HFFc6 (cell line): ENCODE results near the gene ZNF618. TPM values are rescaled to one million over a fixed set of nuclear protein-coding genes. Genes with fewer than 3 reads are reported as not detected.

Experiments used
- DNase-seq: peaks from one replicate; pipeline ENCODE4 v3.0.0-alpha.2; 2018
- H3K27ac Mint-ChIP-seq: 2 replicates; pipeline ENCODE4 v1.8.0; 2020; ENCODE audit warnings: mild to moderate bottlenecking, mixed read lengths
- H3K27me3 Mint-ChIP-seq: 2 replicates; pipeline ENCODE4 v1.8.0; 2021; ENCODE audit warnings: mild to moderate bottlenecking, moderate library complexity, mixed read lengths; ENCODE audit not compliant: insufficient read depth
- H3K36me3 Mint-ChIP-seq: 2 replicates; pipeline ENCODE4 v1.8.0; 2021; ENCODE audit warnings: low read depth, mixed read lengths
- H3K4me1 Mint-ChIP-seq: 2 replicates; pipeline ENCODE4 v1.8.0; 2020; ENCODE audit warnings: low read depth, mixed read lengths
- H3K4me3 Mint-ChIP-seq: 2 replicates; pipeline ENCODE4 v1.8.0; 2020; ENCODE audit warnings: mild to moderate bottlenecking, moderate library complexity, mixed read lengths
- H3K9me3 Mint-ChIP-seq: 2 replicates; pipeline ENCODE4 v1.8.0; 2020; ENCODE audit warnings: mild to moderate bottlenecking, mixed read lengths
- CTCF ChIP-seq: fragments of 200-600 bp; sonication (generic); IDR thresholded peaks from 2 replicates; pipeline ENCODE4 v1.5.0; 2021; ENCODE audit warnings: antibody characterized with exemption, mild to moderate bottlenecking
- total RNA-seq, 6 experiments: library from RNA; stranded (reverse); fragmentation: NEBNext Ultra II Directional; extraction: Animal tissue kit (Norgen Biotek cat#: 25700); gene quantifications; 2 replicates in 1 of 6; 3 replicates in 5 of 6; pipeline ENCODE4 v1.2.3, GENCODE V29; 2021

The ZNF618 gene
- total RNA-seq, 6 experiments from 2014 or later, result 9.4 to 13.6 (median 11.5) TPM

DNA sequence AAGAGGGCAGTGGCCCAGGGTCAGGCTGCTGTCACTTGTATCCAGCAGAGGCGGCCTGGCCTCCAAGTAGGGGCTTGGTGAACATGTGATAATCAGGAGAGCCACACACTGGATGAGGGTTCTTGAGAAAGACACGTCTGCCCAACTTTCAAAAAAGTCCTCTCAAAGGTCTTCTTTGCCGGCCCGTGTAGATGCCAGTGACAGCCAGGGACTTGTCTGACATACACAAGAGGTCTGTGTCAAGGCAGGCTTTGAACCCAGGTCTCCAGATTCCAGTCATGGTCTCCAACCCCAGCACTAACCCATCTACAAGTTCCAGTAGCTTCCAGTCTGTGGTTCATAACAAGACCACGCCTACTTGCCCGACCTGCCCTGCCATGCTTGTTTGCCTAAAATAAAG, 209.9 kb downstream of the ZNF618 start:
- no peak for TF ChIP-seq CTCF
- Mint-ChIP-seq H3K4me3 (no peak overlapping the region), H3K9me3 (no peaks in the 10 kb centered on the region), H3K27me3 (peaks cover 15% of the 10 kb centered on the region), H3K27ac (no peak overlapping the region), H3K4me1 (peaks cover 10% of the 10 kb centered on the region; the same call in 1 of the 2 replicates), H3K36me3 (no peaks in the 10 kb centered on the region)
- DNase-seq, result no peak

- Mint-ChIP-seq H3K27me3 (peaks cover 15% of the 10 kb centered on the region), H3K4me1 (peaks cover 10% of the 10 kb centered on the region; the same call in 1 of the 2 replicates), H3K4me3 (no peak overlapping the region), H3K27ac (no peak overlapping the region), H3K36me3 (no peaks in the 10 kb centered on the region), H3K9me3 (no peaks in the 10 kb centered on the region)
- DNase-seq, result no peak
- TF ChIP-seq CTCF, result no peak
Observed at GRCh38 chr9:114086607-114087006, 210.5 kb downstream of the ZNF618 start.

DNA sequence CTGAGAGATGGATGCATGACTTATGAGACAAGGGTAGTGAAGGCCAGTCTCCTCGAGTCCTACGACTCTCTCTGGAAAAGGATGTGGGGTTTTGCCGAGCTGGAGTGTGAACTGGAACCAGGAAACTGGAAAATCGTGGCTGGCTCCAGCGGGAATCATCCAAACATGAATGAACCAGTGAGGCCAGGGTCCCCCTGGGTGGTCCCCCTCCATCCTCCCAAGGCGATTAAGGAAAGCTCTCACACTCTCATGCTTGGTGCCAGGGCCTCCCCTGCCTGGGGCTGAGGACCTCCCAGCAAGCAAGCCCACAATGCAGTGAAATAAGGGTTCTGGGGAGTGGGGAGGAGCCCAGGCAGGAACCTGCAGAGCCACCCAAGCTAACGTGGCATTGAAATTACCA, 211.6 kb downstream of the ZNF618 start:
- H3K4me1 Mint-ChIP-seq, result peaks cover 7% of the 10 kb centered on the region; the same call in 1 of the 2 replicates
- no peak overlapping the region for H3K27ac Mint-ChIP-seq
- H3K4me3 Mint-ChIP-seq, result no peak overlapping the region
- peaks cover 16% of the 10 kb centered on the region for H3K27me3 Mint-ChIP-seq
- TF ChIP-seq CTCF, result no peak
- no peaks in the 10 kb centered on the region for H3K36me3 Mint-ChIP-seq
- DNase-seq, result no peak
- H3K9me3 Mint-ChIP-seq, result no peaks in the 10 kb centered on the region

GRCh38 chr9:114088571-114089170, 212.6 kb downstream of the ZNF618 start:
- DNase-seq, result no peak
- Mint-ChIP-seq H3K4me1 (peaks cover 5% of the 10 kb centered on the region; the same call in 1 of the 2 replicates), H3K27ac (no peak overlapping the region), H3K36me3 (no peaks in the 10 kb centered on the region), H3K4me3 (no peak overlapping the region), H3K27me3 (peaks cover 23% of the 10 kb centered on the region), H3K9me3 (no peaks in the 10 kb centered on the region)
- TF ChIP-seq CTCF, result no peak

- no peak overlapping the region for H3K27ac Mint-ChIP-seq
- no peak overlapping the region for H3K4me3 Mint-ChIP-seq
- H3K27me3 Mint-ChIP-seq, result peaks cover 23% of the 10 kb centered on the region
- no peaks in the 10 kb centered on the region for H3K36me3 Mint-ChIP-seq
- no peak for DNase-seq
- TF ChIP-seq CTCF, result no peak
- H3K9me3 Mint-ChIP-seq, result no peaks in the 10 kb centered on the region
- peaks cover 5% of the 10 kb centered on the region; the same call in 1 of the 2 replicates for H3K4me1 Mint-ChIP-seq
Observed at GRCh38 chr9:114089206-114089840, 213.2 kb downstream of the ZNF618 start.
